Right ventricle myocardium inferior (tissue), 1 donor: Measurements from ENCODE around the gene NACA. TPM values are rescaled to one million over a fixed set of nuclear protein-coding genes. Genes with fewer than 3 reads are reported as not detected.

Source experiments
- total RNA-seq: library from RNA; stranded (reverse); fragmentation: NEBNext Ultra II Directional; extraction: Animal tissue kit (Norgen Biotek cat#: 25700); gene quantifications from one replicate; pipeline ENCODE4 v1.2.1, GENCODE V29; 2021
- donor health status: DM: no; HTN: yes; CAD: no; lungs with severe emphysema.

Gene NACA
- total RNA-seq, 1 donor from 2014 or later: 432 TPM

Other genes starting within 250 kb of the NACA start
- 0.76 TPM for gene GLS2, start 237.1 kb downstream of the NACA start, total RNA-seq
- 30.2 TPM for gene RBMS2, start 203.5 kb downstream of the NACA start, total RNA-seq
- 31.4 TPM for gene BAZ2A, start 95.0 kb downstream of the NACA start, total RNA-seq
- 3,152 TPM for gene ATP5F1B, start 79.3 kb downstream of the NACA start, total RNA-seq
- 132 TPM for gene PTGES3, start 37.0 kb downstream of the NACA start, total RNA-seq
- gene PRIM1, start 27.0 kb upstream of the NACA start, total RNA-seq: 5.1 TPM
- gene HSD17B6, start 38.0 kb upstream of the NACA start, total RNA-seq: 0.27 TPM
- gene SDR9C7, start 209.1 kb upstream of the NACA start, total RNA-seq: not detected
- not detected for gene RDH16, start 232.3 kb upstream of the NACA start, total RNA-seq